B cell (primary cell): ENCODE data around the gene G0S2. TPM values are rescaled to one million over a fixed set of nuclear protein-coding genes. Genes with fewer than 3 reads are reported as not detected.

Experiments
- ATAC-seq: fragments of 200-7000 bp; cut with Tn5 transposase; one replicate; pipeline ENCODE4 v1.10.0; 2021; ENCODE audit warnings: low read depth, mild to moderate bottlenecking, moderate number of reproducible peaks, moderate library complexity
- CTCF ChIA-PET: fragments of 350-600 bp; sonication (Branson Sonifier 250); formaldehyde crosslinking; loops from one replicate; lab custom pipeline; 2021; ENCODE audit warnings: antibody characterized with exemption, inconsistent platforms; lab: Charles Lee
- POLR2A ChIA-PET: fragments of 350-600 bp; sonication (Branson Sonifier 250); formaldehyde crosslinking; loops from one replicate; lab custom pipeline; 2021; ENCODE audit warnings: antibody characterized with exemption; lab: Charles Lee
- DNase-seq: peaks from one replicate; pipeline ENCODE4 v3.0.0; 2013
- H2AFZ ChIP-seq: 2 replicates; pipeline ENCODE4 v1.6.1; 2012; ENCODE audit warnings: mild to moderate bottlenecking, low read depth, low read length; ENCODE audit not compliant: insufficient read depth, poor library complexity, severe bottlenecking
- H3K27ac ChIP-seq, 2 donors: 1 replicate in 1 of 2; 2 replicates in 1 of 2; pipeline ENCODE4 v1.5.1; 2012 to 2013; ENCODE audit warnings: low read length in 2 of 2, mild to moderate bottlenecking in 2 of 2, moderate library complexity in 1 of 2
- H3K27me3 ChIP-seq, 4 experiments: fragments of 200-600 bp in 1 of 4; sonication (generic) in 1 of 4; replicated peaks in 1 of 4; 1 replicate in 2 of 4; 2 replicates in 2 of 4; pipeline versions ENCODE4 v1.6.1 to v1.7.0; 2013 to 2016; ENCODE audit warnings: low read length in 3 of 4, mild to moderate bottlenecking in 2 of 4, mixed read lengths in 1 of 4, moderate library complexity in 1 of 4; ENCODE audit not compliant: insufficient read depth in 4 of 4, control insufficient read depth in 3 of 4; ENCODE audit errors: control extremely low read depth in 1 of 4
- H3K36me3 ChIP-seq, 2 experiments: replicated peaks in 1 of 2; 1 replicate in 1 of 2; 2 replicates in 1 of 2; pipeline versions ENCODE4 v1.6.1 to v1.7.1; 2013; ENCODE audit warnings: low read length in 1 of 2; ENCODE audit not compliant: insufficient read depth in 2 of 2, control insufficient read depth in 1 of 2; ENCODE audit errors: control extremely low read depth in 1 of 2, extremely low read depth in 1 of 2
- H3K4me1 ChIP-seq, 2 donors: fragments of 200-600 bp in 1 of 2; sonication (generic) in 1 of 2; 1 replicate in 1 of 2; 2 replicates in 1 of 2; pipeline versions ENCODE4 v1.5.1 to v1.6.1; 2013 to 2017; ENCODE audit warnings: low read length in 2 of 2; ENCODE audit not compliant: control insufficient read depth in 2 of 2, insufficient read depth in 2 of 2
- H3K4me2 ChIP-seq: replicated peaks from 2 replicates; pipeline ENCODE3; 2012; ENCODE audit warnings: mild to moderate bottlenecking, low read depth, low read length; ENCODE audit not compliant: poor library complexity, severe bottlenecking
- H3K4me3 ChIP-seq, 5 experiments: fragments of 200-600 bp in 1 of 5; sonication (generic) in 1 of 5; 1 replicate in 3 of 5; 2 replicates in 2 of 5; pipeline versions ENCODE4 v1.5.1 to v1.7.0; 2011 to 2016; ENCODE audit warnings: low read length in 4 of 5, mild to moderate bottlenecking in 4 of 5, low read depth in 2 of 5, control low read depth in 1 of 5, moderate library complexity in 1 of 5; ENCODE audit not compliant: insufficient read depth in 1 of 5; ENCODE audit errors: control extremely low read depth in 1 of 5, extremely low read depth in 1 of 5
- H3K79me2 ChIP-seq: fragments of 200-600 bp; sonication (generic); one replicate; pipeline ENCODE4 v1.6.0; 2016; ENCODE audit warnings: low read length; ENCODE audit not compliant: control insufficient read depth, insufficient read depth
- H3K9ac ChIP-seq: fragments of 200-600 bp; sonication (generic); 2 replicates; pipeline ENCODE4 v1.6.1; 2017; ENCODE audit warnings: mild to moderate bottlenecking, low read length, moderate library complexity
- H3K9me3 ChIP-seq, 3 donors: one replicate each; pipeline versions ENCODE4 v1.6.1 to v1.7.1; 2013; ENCODE audit warnings: low read length in 2 of 3; ENCODE audit not compliant: control insufficient read depth in 2 of 3, insufficient read depth in 1 of 3; ENCODE audit errors: control extremely low read depth in 1 of 3
- H4K20me1 ChIP-seq: 2 replicates; pipeline ENCODE4 v1.6.0; 2012; ENCODE audit warnings: mild to moderate bottlenecking, low read length; ENCODE audit not compliant: insufficient read depth, control insufficient read depth, poor library complexity, severe bottlenecking
- H3K27ac Mint-ChIP-seq: one replicate; pipeline ENCODE4 v1.8.0; 2021; ENCODE audit warnings: mixed read lengths
- H3K27me3 Mint-ChIP-seq: one replicate; pipeline ENCODE4 v1.8.0; 2021; ENCODE audit warnings: mixed read lengths
- H3K4me1 Mint-ChIP-seq: one replicate; pipeline ENCODE4 v1.8.0; 2021; ENCODE audit warnings: mixed read lengths
- H3K4me3 Mint-ChIP-seq: one replicate; pipeline ENCODE4 v1.8.0; 2021; ENCODE audit warnings: mixed read lengths
- H3K9me3 Mint-ChIP-seq: one replicate; pipeline ENCODE4 v1.8.0; 2022; ENCODE audit warnings: mixed read lengths; ENCODE audit not compliant: insufficient read depth
- CTCF ChIP-seq: fragments of 200-600 bp; IDR thresholded peaks from one replicate; pipeline ENCODE4 v1.8.0; 2022; ENCODE audit warnings: antibody characterized with exemption, mild to moderate bottlenecking
- EZH2 ChIP-seq: IDR thresholded peaks from 2 replicates; pipeline ENCODE4 v1.6.1; 2012; ENCODE audit warnings: borderline replicate concordance, low read depth, mild to moderate bottlenecking, moderate library complexity, low read length; ENCODE audit not compliant: insufficient read depth, poor library complexity, severe bottlenecking
- WGBS: methylation state at CpG from one replicate; pipeline ENCODE4 v1.1.5; 2013; ENCODE audit warnings: missing lambda C conversion rate; ENCODE audit not compliant: insufficient coverage; 5-methylcytosine and 5-hydroxymethylcytosine counted together
- intact Hi-C: fragments of 100-400 bp; cut with micrococcal nuclease; formaldehyde crosslinking; loops from one replicate; pipeline ENCODE4 v1.10.0; 2022
- polyA plus RNA-seq: library from polyadenylated mRNA; depleted of rRNA; stranded (reverse); fragments of >200 nt; gene quantifications from 2 replicates; pipeline ENCODE4 v1.2.3, GENCODE V29; 2012
- total RNA-seq, 2 donors: library from RNA; stranded (reverse); fragments of 120-200 nt in 1 of 2; gene quantifications; 1 replicate in 1 of 2; 2 replicates in 1 of 2; pipeline versions ENCODE4 v1.2.3 to v1.2.4, GENCODE V29; 2013 to 2022

Gene G0S2
- total and polyA plus RNA-seq, 2 donors (not counting 1 experiment from before 2014, with no cell fraction given) = 6.2 TPM; not detected in 1

- Histone ChIP-seq H3K4me1 (peaks cover 5% of the 10 kb centered on the region in 2 donors), H3K4me3 (no peak overlapping the region), H3K27ac (no peak overlapping the region), H3K9ac (no peak overlapping the region), H3K79me2 (no peaks in the 10 kb centered on the region), H3K27me3 (peaks cover 0 to 8% (median 0%) of the 10 kb centered on the region in 4 experiments), H4K20me1 (no peaks in the 10 kb centered on the region), H3K4me2 (no peak overlapping the region), H3K36me3 (no peaks in the 10 kb centered on the region), H3K9me3 (no peaks in the 10 kb centered on the region), H2AFZ (no peak overlapping the region)
- DNase-seq = no peak
- H3K4me1 Mint-ChIP-seq = peaks cover 6% of the 10 kb centered on the region
- H3K9me3 Mint-ChIP-seq = no peaks in the 10 kb centered on the region
- 93% methylated on average over 5 of the region's 9 CpGs for WGBS
- CTCF ChIA-PET = no interaction called here
- POLR2A ChIA-PET = no interaction called here
- peaks cover 19% of the 10 kb centered on the region for H3K27me3 Mint-ChIP-seq
- intact Hi-C loops = no loop called here
- H3K4me3 Mint-ChIP-seq = no peak overlapping the region
- ATAC-seq = no peak
- no peak overlapping the region for H3K27ac Mint-ChIP-seq
- TF ChIP-seq CTCF (no peak), EZH2 (no peak)
Measured at GRCh38 chr1:209655411-209656231, 19.6 kb upstream of the G0S2 start.

- POLR2A ChIA-PET = no interaction called here
- Histone ChIP-seq H3K27ac (no peak overlapping the region), H3K36me3 (no peaks in the 10 kb centered on the region), H3K9ac (no peak overlapping the region), H2AFZ (no peak overlapping the region), H3K27me3 (peaks cover 0 to 8% (median 0%) of the 10 kb centered on the region in 4 experiments), H4K20me1 (no peaks in the 10 kb centered on the region), H3K9me3 (no peaks in the 10 kb centered on the region), H3K4me1 (peaks cover 5% of the 10 kb centered on the region in 2 donors), H3K4me3 (no peak overlapping the region), H3K79me2 (no peaks in the 10 kb centered on the region), H3K4me2 (no peak overlapping the region)
- Mint-ChIP-seq H3K4me1 (peaks cover 6% of the 10 kb centered on the region), H3K9me3 (no peaks in the 10 kb centered on the region), H3K4me3 (no peak overlapping the region), H3K27ac (no peak overlapping the region), H3K27me3 (peaks cover 19% of the 10 kb centered on the region)
- no peak for ATAC-seq
- CTCF ChIA-PET = no interaction called here
- peak; percentile 9 for DNase-seq
- TF ChIP-seq EZH2 (no peak), CTCF (no peak)
- WGBS = 69% methylated on average over 9 of the region's 9 CpGs
- intact Hi-C loops = no loop called here
Measured at GRCh38 chr1:209657140-209657879, 17.9 kb upstream of the G0S2 start.
